SU-DHL-6 (cell line): ENCODE results near the gene PFN1.

Experiments used
- CTCF ChIP-seq: fragments of 200-600 bp; sonication (generic); IDR thresholded peaks from one replicate; pipeline ENCODE4 v1.5.1; 2017; ENCODE audit warnings: antibody characterized with exemption, mild to moderate bottlenecking, low read length, moderate library complexity; ENCODE audit not compliant: insufficient read depth, poor library complexity, severe bottlenecking
- EZH2phosphoT487 ChIP-seq: fragments of 200-600 bp; sonication (generic), shearing (Covaris generic); conservative IDR thresholded peaks from 2 replicates; pipeline ENCODE4 v1.6.1; 2018; ENCODE audit warnings: mild to moderate bottlenecking, antibody characterized with exemption, low read length, moderate library complexity, mixed read lengths

- peak; percentile 32 for TF ChIP-seq CTCF
- no peak for TF ChIP-seq EZH2phosphoT487
These were observed 39.4 kb downstream of the PFN1 start for GRCh38 chr17:4908711-4909496.
